ENCODE measurements around the gene RPTOR.

The RPTOR gene

DNA sequence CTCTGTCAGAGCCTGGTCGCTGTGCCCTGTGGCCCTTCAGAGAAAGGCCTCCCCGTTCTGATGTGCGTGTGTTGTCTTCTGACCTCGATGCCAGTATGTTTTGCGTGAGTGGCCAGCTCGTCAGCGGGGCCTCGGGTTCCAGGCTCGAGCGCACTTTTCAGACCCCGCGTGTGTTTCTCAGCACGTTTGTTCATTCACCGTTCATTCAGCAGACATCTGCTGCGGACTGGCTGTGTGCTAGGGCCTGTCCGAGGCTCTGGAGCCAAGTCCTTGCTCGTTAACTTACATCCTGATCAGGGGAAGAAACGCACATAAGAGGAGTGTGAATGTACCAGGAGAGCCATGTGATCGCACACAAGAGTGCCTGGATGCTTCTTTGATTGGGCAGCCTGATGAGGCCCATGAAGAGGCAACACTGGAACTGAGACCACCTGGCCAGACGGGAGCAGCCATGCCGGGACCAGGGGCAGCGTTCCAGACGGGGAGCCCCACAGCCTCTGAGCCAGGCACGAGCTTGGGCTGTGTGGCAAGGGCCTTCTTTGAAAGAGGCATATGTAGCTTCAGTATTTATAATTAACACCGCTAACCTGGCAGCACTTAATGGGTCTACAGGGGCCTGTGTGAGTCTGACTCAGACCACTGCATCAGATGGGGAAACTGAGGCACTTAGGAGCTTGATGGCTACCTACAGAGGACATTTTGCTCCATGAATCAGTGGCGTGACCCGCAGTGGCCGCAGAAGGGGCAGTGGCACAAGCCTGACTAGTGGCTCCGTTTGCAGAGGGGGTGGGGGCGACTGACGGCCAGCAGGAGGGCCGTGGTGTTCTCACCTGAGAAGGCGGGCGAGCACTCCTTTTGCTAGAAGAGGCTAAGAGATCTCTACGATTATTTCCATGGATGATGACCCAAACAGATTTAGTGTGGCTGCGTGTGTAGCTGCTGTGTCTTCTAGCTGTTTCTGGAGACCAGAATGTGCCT, 259.1 kb downstream of the RPTOR start:
- TF ChIP-seq ZC3H10 (CRISPR knock-in tag; IDR thresholded peaks at IDR 0.05), result no peak
- TF ChIP-seq, protein P1, sequence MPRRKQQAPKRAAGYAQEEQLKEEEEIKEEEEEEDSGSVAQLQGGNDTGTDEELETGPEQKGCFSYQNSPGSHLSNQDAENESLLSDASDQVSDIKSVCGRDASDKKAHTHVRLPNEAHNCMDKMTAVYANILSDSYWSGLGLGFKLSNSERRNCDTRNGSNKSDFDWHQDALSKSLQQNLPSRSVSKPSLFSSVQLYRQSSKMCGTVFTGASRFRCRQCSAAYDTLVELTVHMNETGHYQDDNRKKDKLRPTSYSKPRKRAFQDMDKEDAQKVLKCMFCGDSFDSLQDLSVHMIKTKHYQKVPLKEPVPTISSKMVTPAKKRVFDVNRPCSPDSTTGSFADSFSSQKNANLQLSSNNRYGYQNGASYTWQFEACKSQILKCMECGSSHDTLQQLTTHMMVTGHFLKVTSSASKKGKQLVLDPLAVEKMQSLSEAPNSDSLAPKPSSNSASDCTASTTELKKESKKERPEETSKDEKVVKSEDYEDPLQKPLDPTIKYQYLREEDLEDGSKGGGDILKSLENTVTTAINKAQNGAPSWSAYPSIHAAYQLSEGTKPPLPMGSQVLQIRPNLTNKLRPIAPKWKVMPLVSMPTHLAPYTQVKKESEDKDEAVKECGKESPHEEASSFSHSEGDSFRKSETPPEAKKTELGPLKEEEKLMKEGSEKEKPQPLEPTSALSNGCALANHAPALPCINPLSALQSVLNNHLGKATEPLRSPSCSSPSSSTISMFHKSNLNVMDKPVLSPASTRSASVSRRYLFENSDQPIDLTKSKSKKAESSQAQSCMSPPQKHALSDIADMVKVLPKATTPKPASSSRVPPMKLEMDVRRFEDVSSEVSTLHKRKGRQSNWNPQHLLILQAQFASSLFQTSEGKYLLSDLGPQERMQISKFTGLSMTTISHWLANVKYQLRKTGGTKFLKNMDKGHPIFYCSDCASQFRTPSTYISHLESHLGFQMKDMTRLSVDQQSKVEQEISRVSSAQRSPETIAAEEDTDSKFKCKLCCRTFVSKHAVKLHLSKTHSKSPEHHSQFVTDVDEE (CRISPR knock-in tag; IDR thresholded peaks at IDR 0.05), result no peak
- no peak for TF ChIP-seq ZNF8 (CRISPR knock-in tag; IDR thresholded peaks at IDR 0.05)
- no peak for TF ChIP-seq ISL1 (CRISPR knock-in tag; IDR thresholded peaks at IDR 0.05)
- no peak for TF ChIP-seq ZNF70 (CRISPR knock-in tag; IDR thresholded peaks at IDR 0.05)
- TF ChIP-seq, protein P2, sequence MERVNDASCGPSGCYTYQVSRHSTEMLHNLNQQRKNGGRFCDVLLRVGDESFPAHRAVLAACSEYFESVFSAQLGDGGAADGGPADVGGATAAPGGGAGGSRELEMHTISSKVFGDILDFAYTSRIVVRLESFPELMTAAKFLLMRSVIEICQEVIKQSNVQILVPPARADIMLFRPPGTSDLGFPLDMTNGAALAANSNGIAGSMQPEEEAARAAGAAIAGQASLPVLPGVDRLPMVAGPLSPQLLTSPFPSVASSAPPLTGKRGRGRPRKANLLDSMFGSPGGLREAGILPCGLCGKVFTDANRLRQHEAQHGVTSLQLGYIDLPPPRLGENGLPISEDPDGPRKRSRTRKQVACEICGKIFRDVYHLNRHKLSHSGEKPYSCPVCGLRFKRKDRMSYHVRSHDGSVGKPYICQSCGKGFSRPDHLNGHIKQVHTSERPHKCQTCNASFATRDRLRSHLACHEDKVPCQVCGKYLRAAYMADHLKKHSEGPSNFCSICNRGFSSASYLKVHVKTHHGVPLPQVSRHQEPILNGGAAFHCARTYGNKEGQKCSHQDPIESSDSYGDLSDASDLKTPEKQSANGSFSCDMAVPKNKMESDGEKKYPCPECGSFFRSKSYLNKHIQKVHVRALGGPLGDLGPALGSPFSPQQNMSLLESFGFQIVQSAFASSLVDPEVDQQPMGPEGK (CRISPR knock-in tag; IDR thresholded peaks at IDR 0.05; ENCODE audit: borderline replicate concordance), result no peak
- no peak for TF ChIP-seq BACH2 (CRISPR knock-in tag; IDR thresholded peaks at IDR 0.05; ENCODE audit: borderline replicate concordance)
- TF ChIP-seq ZFP30 (CRISPR knock-in tag; IDR thresholded peaks at IDR 0.05), result no peak
- TF ChIP-seq, protein P3, sequence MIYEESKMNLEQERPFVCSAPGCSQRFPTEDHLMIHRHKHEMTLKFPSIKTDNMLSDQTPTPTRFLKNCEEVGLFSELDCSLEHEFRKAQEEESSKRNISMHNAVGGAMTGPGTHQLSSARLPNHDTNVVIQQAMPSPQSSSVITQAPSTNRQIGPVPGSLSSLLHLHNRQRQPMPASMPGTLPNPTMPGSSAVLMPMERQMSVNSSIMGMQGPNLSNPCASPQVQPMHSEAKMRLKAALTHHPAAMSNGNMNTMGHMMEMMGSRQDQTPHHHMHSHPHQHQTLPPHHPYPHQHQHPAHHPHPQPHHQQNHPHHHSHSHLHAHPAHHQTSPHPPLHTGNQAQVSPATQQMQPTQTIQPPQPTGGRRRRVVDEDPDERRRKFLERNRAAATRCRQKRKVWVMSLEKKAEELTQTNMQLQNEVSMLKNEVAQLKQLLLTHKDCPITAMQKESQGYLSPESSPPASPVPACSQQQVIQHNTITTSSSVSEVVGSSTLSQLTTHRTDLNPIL (CRISPR knock-in tag; IDR thresholded peaks at IDR 0.05; ENCODE audit: low read depth), result no peak
- no peak for TF ChIP-seq TOX (CRISPR knock-in tag; IDR thresholded peaks at IDR 0.05; ENCODE audit: borderline replicate concordance)
- no peak for TF ChIP-seq TCF4 (CRISPR knock-in tag; IDR thresholded peaks at IDR 0.05; ENCODE audit: borderline replicate concordance)
- TF ChIP-seq ARNTL (CRISPR knock-in tag; IDR thresholded peaks at IDR 0.05; ENCODE audit: borderline replicate concordance, low read depth), result no peak
- TF ChIP-seq ZNF565 (CRISPR knock-in tag; conservative IDR thresholded peaks at IDR 0.05; ENCODE audit: low read depth), result no peak
- no peak for TF ChIP-seq SNAI2 (CRISPR knock-in tag; IDR thresholded peaks at IDR 0.05)
- TF ChIP-seq, protein P4, sequence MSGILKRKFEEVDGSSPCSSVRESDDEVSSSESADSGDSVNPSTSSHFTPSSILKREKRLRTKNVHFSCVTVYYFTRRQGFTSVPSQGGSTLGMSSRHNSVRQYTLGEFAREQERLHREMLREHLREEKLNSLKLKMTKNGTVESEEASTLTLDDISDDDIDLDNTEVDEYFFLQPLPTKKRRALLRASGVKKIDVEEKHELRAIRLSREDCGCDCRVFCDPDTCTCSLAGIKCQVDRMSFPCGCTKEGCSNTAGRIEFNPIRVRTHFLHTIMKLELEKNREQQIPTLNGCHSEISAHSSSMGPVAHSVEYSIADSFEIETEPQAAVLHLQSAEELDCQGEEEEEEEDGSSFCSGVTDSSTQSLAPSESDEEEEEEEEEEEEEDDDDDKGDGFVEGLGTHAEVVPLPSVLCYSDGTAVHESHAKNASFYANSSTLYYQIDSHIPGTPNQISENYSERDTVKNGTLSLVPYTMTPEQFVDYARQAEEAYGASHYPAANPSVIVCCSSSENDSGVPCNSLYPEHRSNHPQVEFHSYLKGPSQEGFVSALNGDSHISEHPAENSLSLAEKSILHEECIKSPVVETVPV (CRISPR knock-in tag; IDR thresholded peaks at IDR 0.05), result no peak
- ATAC-seq, result no peak

DNA sequence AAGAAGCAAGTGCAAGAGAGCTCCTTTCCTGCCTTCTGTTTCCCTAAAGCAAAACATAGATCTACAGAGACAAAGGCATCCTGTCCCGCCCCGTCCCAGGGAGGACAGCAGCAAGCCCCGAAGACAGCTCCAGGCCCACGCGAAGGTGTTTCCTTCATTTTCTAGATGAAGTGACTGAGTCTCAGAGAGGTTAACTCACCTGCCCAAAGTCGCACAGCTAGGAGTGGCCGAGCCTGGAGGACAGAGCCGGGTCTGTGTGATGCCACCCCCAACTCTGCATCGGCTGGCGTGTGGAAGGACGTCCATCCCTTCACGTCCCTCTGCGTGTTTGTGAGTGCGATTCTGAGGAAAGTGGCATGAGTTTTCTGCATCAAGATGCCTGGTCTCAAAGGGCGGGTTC, 259.8 kb downstream of the RPTOR start:
- no peak for TF ChIP-seq ARNTL (CRISPR knock-in tag; IDR thresholded peaks at IDR 0.05; ENCODE audit: borderline replicate concordance, low read depth)
- ATAC-seq, result no peak

DNA sequence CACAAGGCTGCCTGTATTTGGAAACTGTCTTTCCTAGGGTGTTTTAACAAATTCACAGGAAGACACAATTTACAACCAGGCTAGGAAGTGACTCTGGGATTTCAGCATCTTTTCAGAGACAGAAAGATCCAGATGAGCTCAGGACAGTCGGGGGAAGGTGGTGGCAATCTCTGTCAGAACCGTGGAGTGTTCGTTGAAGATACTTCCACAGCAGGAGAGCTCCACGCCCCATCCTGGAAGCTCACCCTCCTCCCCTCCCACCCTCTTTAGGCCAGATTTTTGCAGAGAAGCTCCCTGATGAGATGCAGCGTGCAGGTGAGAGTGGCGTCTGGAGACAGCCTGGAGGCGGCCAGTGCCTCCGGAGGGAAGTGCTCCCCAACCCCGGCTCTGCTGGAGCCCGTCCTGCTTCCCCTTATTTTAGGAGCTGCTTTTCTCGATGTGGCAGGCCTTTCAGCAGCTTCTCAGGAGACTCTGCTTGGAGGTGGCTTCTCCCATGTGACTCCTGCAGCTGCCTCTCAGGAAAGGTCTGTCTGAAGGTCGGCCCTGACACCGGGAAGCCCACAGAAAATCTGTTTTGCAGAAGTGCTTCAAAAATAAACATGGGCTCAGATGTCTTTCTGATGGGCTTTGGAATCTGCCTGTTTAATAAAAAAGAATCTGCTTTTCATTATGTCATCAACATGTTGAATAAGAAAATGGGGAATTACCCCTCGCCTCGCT, 260.6 kb downstream of the RPTOR start:
- ATAC-seq, result no peak
- no peak for TF ChIP-seq ZFP3 (CRISPR knock-in tag; IDR thresholded peaks at IDR 0.05)
- TF ChIP-seq PPARA (CRISPR knock-in tag; IDR thresholded peaks at IDR 0.05; ENCODE audit: borderline replicate concordance), result no peak
- no peak for TF ChIP-seq ZFP30 (CRISPR knock-in tag; IDR thresholded peaks at IDR 0.05)
- TF ChIP-seq, protein P1 (CRISPR knock-in tag; IDR thresholded peaks at IDR 0.05), result no peak
- no peak for TF ChIP-seq ESRRG (CRISPR knock-in tag; IDR thresholded peaks at IDR 0.05)
- TF ChIP-seq ISL1 (CRISPR knock-in tag; IDR thresholded peaks at IDR 0.05), result no peak
- no peak for TF ChIP-seq CSDC2 (CRISPR knock-in tag; IDR thresholded peaks at IDR 0.05)
- TF ChIP-seq SNAI2 (CRISPR knock-in tag; IDR thresholded peaks at IDR 0.05), result no peak
- TF ChIP-seq RARB (CRISPR knock-in tag; IDR thresholded peaks at IDR 0.05), result no peak
- TF ChIP-seq, protein P5, sequence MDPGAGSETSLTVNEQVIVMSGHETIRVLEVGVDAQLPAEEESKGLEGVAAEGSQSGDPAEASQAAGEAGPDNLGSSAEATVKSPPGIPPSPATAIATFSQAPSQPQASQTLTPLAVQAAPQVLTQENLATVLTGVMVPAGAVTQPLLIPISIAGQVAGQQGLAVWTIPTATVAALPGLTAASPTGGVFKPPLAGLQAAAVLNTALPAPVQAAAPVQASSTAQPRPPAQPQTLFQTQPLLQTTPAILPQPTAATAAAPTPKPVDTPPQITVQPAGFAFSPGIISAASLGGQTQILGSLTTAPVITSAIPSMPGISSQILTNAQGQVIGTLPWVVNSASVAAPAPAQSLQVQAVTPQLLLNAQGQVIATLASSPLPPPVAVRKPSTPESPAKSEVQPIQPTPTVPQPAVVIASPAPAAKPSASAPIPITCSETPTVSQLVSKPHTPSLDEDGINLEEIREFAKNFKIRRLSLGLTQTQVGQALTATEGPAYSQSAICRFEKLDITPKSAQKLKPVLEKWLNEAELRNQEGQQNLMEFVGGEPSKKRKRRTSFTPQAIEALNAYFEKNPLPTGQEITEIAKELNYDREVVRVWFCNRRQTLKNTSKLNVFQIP (CRISPR knock-in tag; IDR thresholded peaks at IDR 0.05; ENCODE audit: borderline replicate concordance, low read depth), result no peak
- TF ChIP-seq GLIS3 (CRISPR knock-in tag; IDR thresholded peaks at IDR 0.05), result no peak
- TF ChIP-seq ZC3H10 (CRISPR knock-in tag; IDR thresholded peaks at IDR 0.05), result no peak
- TF ChIP-seq ARNTL (CRISPR knock-in tag; IDR thresholded peaks at IDR 0.05; ENCODE audit: borderline replicate concordance, low read depth), result no peak
- TF ChIP-seq TCF4 (CRISPR knock-in tag; IDR thresholded peaks at IDR 0.05; ENCODE audit: borderline replicate concordance), result no peak
- no peak for TF ChIP-seq TOX (CRISPR knock-in tag; IDR thresholded peaks at IDR 0.05; ENCODE audit: borderline replicate concordance)

All from SK-N-SH treated with all-trans-retinoic acid at 6 μM for 48 hours (cell line).